SK-N-SH (cell line): ENCODE results near the gene LEFTY1. TPM values are rescaled to one million over a fixed set of nuclear protein-coding genes. Genes with fewer than 3 reads are reported as not detected.
A peak's percentile ranks its signal among the peaks of the same experiment; 100 is the strongest.

Experiments used
- CTCF ChIA-PET: fragments of 300-600, 350-600 bp; formaldehyde crosslinking; extraction: SDS; loops from one replicate; lab custom pipeline; 2021; lab: Yijun Ruan, JAX
- POLR2A ChIA-PET: fragments of 350-600 bp; sonication (Branson Sonifier 250); formaldehyde crosslinking; extraction: SDS; loops from one replicate; lab custom pipeline; 2020; ENCODE audit warnings: antibody characterized with exemption, inconsistent platforms; lab: Yijun Ruan, JAX
- DNase-seq: peaks from one replicate; pipeline ENCODE4 v3.0.0; 2012
- H2AFZ ChIP-seq: fragments of 200-600 bp; sonication (generic); 2 replicates; pipeline ENCODE4 v1.8.1; 2016; ENCODE audit warnings: antibody characterized with exemption, mild to moderate bottlenecking, low read depth
- H3F3A ChIP-seq: fragments of 200-600 bp; sonication (generic); replicated peaks from 2 replicates; pipeline ENCODE3; 2016; ENCODE audit warnings: antibody characterized with exemption, mild to moderate bottlenecking; ENCODE audit not compliant: insufficient read depth
- H3K27ac ChIP-seq, 2 experiments: fragments of 200-500 bp in 1 of 2; fragments of 200-600 bp in 1 of 2; sonication (Bioruptor generic) in 1 of 2; sonication (generic), shearing (Covaris generic) in 1 of 2; 2 replicates each; pipeline versions ENCODE4 v1.5.1 to v1.6.1; 2014 to 2016; ENCODE audit warnings: low read depth in 2 of 2, inconsistent platforms in 1 of 2, low read length in 1 of 2, mild to moderate bottlenecking in 1 of 2, mixed read lengths in 1 of 2
- H3K27me3 ChIP-seq: fragments of 200-600 bp; sonication (generic), shearing (Covaris generic); 2 replicates; pipeline ENCODE4 v1.6.1; 2016; ENCODE audit warnings: mixed run types; ENCODE audit not compliant: insufficient read depth
- H3K36me3 ChIP-seq, 2 experiments: fragments of 200-500 bp in 1 of 2; fragments of 200-600 bp in 1 of 2; sonication (Bioruptor generic) in 1 of 2; sonication (generic) in 1 of 2; replicated peaks in 1 of 2; 2 replicates each; pipeline versions ENCODE3 to v1.5.1; 2014 to 2016; ENCODE audit warnings: low read length in 1 of 2, mild to moderate bottlenecking in 1 of 2; ENCODE audit not compliant: insufficient read depth in 2 of 2, control insufficient read depth in 1 of 2
- H3K4me1 ChIP-seq, 2 experiments: fragments of 200-500 bp in 1 of 2; fragments of 200-600 bp in 1 of 2; sonication (Bioruptor generic) in 1 of 2; sonication (generic), shearing (Covaris generic) in 1 of 2; 2 replicates each; pipeline versions ENCODE4 v1.5.1 to v1.6.1; 2014 to 2016; ENCODE audit warnings: low read depth in 1 of 2, low read length in 1 of 2, mixed run types in 1 of 2; ENCODE audit not compliant: insufficient read depth in 2 of 2, control insufficient read depth in 1 of 2
- H3K4me2 ChIP-seq: fragments of 200-600 bp; sonication (generic), shearing (Covaris generic); 2 replicates; pipeline ENCODE4 v1.6.1; 2017; ENCODE audit warnings: mixed run types
- H3K4me3 ChIP-seq, 2 experiments: fragments of 200-500 bp in 1 of 2; fragments of 200-600 bp in 1 of 2; sonication (Bioruptor generic) in 1 of 2; sonication (generic), shearing (Covaris generic) in 1 of 2; 2 replicates each; pipeline versions ENCODE4 v1.5.1 to v1.8.1; 2014 to 2016; ENCODE audit warnings: low read depth in 2 of 2, inconsistent platforms in 1 of 2, low read length in 1 of 2, mild to moderate bottlenecking in 1 of 2, mixed read lengths in 1 of 2, moderate library complexity in 1 of 2
- H3K79me2 ChIP-seq: fragments of 200-600 bp; sonication (generic); 2 replicates; pipeline ENCODE4 v1.8.1; 2017; ENCODE audit warnings: mild to moderate bottlenecking; ENCODE audit not compliant: insufficient read depth
- H3K9ac ChIP-seq: fragments of 200-600 bp; sonication (generic); 2 replicates; pipeline ENCODE4 v1.6.1; 2017; ENCODE audit warnings: mixed run types
- H3K9me2 ChIP-seq: fragments of 200-600 bp; sonication (generic); 2 replicates; pipeline ENCODE4 v1.6.1; 2017; ENCODE audit warnings: mixed run types
- H3K9me3 ChIP-seq: fragments of 200-600 bp; sonication (generic); 2 replicates; pipeline ENCODE4 v1.6.1; 2017; ENCODE audit warnings: mixed run types, mild to moderate bottlenecking, moderate library complexity
- H4K20me1 ChIP-seq: fragments of 200-600 bp; sonication (generic); 2 replicates; pipeline ENCODE4 v1.6.1; 2017; ENCODE audit warnings: mild to moderate bottlenecking, mixed run types; ENCODE audit not compliant: insufficient read depth
- FOSL2 ChIP-seq: IDR thresholded peaks from 2 replicates; pipeline ENCODE4 v1.4.0; 2012; ENCODE audit warnings: low read depth, mild to moderate bottlenecking, moderate library complexity, borderline replicate concordance
- FOXJ3 ChIP-seq: sonication (generic); formaldehyde crosslinking; IDR thresholded peaks from 2 replicates; pipeline ENCODE4 v1.5.1; 2020; ENCODE audit warnings: mild to moderate bottlenecking, missing genetic modification reagents
- FOXM1 ChIP-seq: IDR thresholded peaks from 2 replicates; pipeline ENCODE4 v1.4.0; 2012; ENCODE audit warnings: low read depth, mild to moderate bottlenecking
- GATA2 ChIP-seq: sonication (generic); formaldehyde crosslinking; IDR thresholded peaks from 2 replicates; pipeline ENCODE4 v1.5.0; 2020; ENCODE audit warnings: mild to moderate bottlenecking, missing genetic modification reagents
- MAX ChIP-seq: IDR thresholded peaks from 2 replicates; pipeline ENCODE4 v1.4.0; 2012; ENCODE audit warnings: low read depth
- MEF2A ChIP-seq: IDR thresholded peaks from 2 replicates; pipeline ENCODE4 v1.4.0; 2012; ENCODE audit warnings: low read depth, borderline replicate concordance
- MXI1 ChIP-seq: IDR thresholded peaks from 2 replicates; pipeline ENCODE4 v1.6.1; 2012; ENCODE audit warnings: mild to moderate bottlenecking, low read depth, low read length, improper control_type of control experiment
- PBX3 ChIP-seq: IDR thresholded peaks from 2 replicates; pipeline ENCODE4; 2012
- RAD21 ChIP-seq: IDR thresholded peaks from 2 replicates; pipeline ENCODE4 v1.6.1; 2012; ENCODE audit warnings: mild to moderate bottlenecking, low read length
- RCOR1 ChIP-seq: fragments of 150-350 bp; IDR thresholded peaks from 2 replicates; pipeline ENCODE4 v1.6.1; 2017; ENCODE audit warnings: antibody characterized with exemption, low read length
- REST ChIP-seq: IDR thresholded peaks from 2 replicates; pipeline ENCODE4 v1.6.1; 2012; ENCODE audit warnings: mild to moderate bottlenecking, low read depth, low read length, moderate library complexity
- RFX5 ChIP-seq: IDR thresholded peaks from 2 replicates; pipeline ENCODE4 v1.6.1; 2012; ENCODE audit warnings: mild to moderate bottlenecking, improper control_type of control experiment, low read length
- RXRA ChIP-seq: IDR thresholded peaks from 2 replicates; pipeline ENCODE4 v1.4.0; 2012; ENCODE audit warnings: low read depth, mild to moderate bottlenecking, borderline replicate concordance
- SMC3 ChIP-seq: IDR thresholded peaks from 2 replicates; pipeline ENCODE4 v1.6.1; 2012; ENCODE audit warnings: low read depth, low read length, improper control_type of control experiment
- YY1 ChIP-seq: IDR thresholded peaks from 2 replicates; pipeline ENCODE4 v1.4.0; 2012; ENCODE audit warnings: low read depth, mild to moderate bottlenecking
- WGBS: methylation state at CpG from one replicate; pipeline ENCODE4 v1.1.6; 2017; ENCODE audit warnings: low lambda C conversion rate; 5-methylcytosine and 5-hydroxymethylcytosine counted together
- polyA plus RNA-seq, 3 experiments: library from polyadenylated mRNA; depleted of rRNA; stranded (reverse); fragments of >200 nt; gene quantifications; 2 replicates each; pipeline ENCODE4 v1.2.3, GENCODE V29; 2012

The LEFTY1 gene
- polyA plus RNA-seq, 1 of the 3 experiments (the other 2 are of a cell fraction), result 0.07 TPM

- DNase-seq, result no peak
- Histone ChIP-seq H3K9ac (no peak overlapping the region), H3K27me3 (no peaks in the 10 kb centered on the region), H3F3A (peaks cover 4% of the 10 kb centered on the region), H3K9me3 (no peaks in the 10 kb centered on the region), H3K9me2 (no peaks in the 10 kb centered on the region), H3K4me1 (peaks cover 0 to 34% of the 10 kb centered on the region in 2 experiments; a peak in 1 of 4 replicates), H3K79me2 (peaks cover 7% of the 10 kb centered on the region; the same call in 1 of the 2 replicates), H4K20me1 (no peaks in the 10 kb centered on the region), H3K27ac (peak overlapping the region in 1 of 2 experiments; percentile 11; a peak in 1 of 4 replicates), H2AFZ (no peak overlapping the region), H3K4me2 (no peak overlapping the region), H3K36me3 (peaks cover under 1 to 6% of the 10 kb centered on the region in 2 experiments), H3K4me3 (no peak overlapping the region)
- ChIA-PET CTCF (interaction anchor here (0.7 to 3.0 kb wide), 14 partner anchors 10 to 1016 kb away, joined by 3 to 14 read pairs (median 4); partner anchors contain the start of genes LEFTY1 and LEFTY2), POLR2A (no interaction called here)
- TF ChIP-seq REST (no peak), MEF2A (no peak), SMC3 (no peak), RXRA (no peak), RCOR1 (no peak), RAD21 (no peak), MXI1 (no peak), GATA2 (CRISPR knock-in tag) (no peak), FOXJ3 (no peak), RFX5 (no peak), FOSL2 (no peak), PBX3 (no peak), MAX (no peak), FOXM1 (no peak), YY1 (no peak)
- WGBS, result 95% methylated on average over 12 of the region's 12 CpGs
Measured at GRCh38 chr1:225876900-225877510, 11.9 kb downstream of the LEFTY1 start.
